Psoas muscle (tissue), 8 donors: Measurements from ENCODE around the gene F5. TPM values are rescaled to one million over a fixed set of nuclear protein-coding genes. Genes with fewer than 3 reads are reported as not detected.
A peak's percentile ranks its signal among the peaks of the same experiment; 100 is the strongest.

Experiments
- ATAC-seq, 4 donors: fragments of 200-7000 bp; cut with Tn5 transposase; one replicate each; pipeline ENCODE4 v1.9.1; 2020; ENCODE audit warnings: moderate library complexity in 3 of 4, mild to moderate bottlenecking in 2 of 4
- DNase-seq, 2 donors: peaks; one replicate each; pipeline ENCODE4 v3.0.0-alpha.2; 2020
- H3K27ac ChIP-seq: fragments of 200-600 bp; one replicate; pipeline ENCODE4 v1.8.0; 2022
- H3K27me3 ChIP-seq, 3 donors: fragments of 200-600 bp in 1 of 3; one replicate each; pipeline versions ENCODE4 v1.6.1 to v1.8.0; 2013 to 2022; ENCODE audit warnings: low read length in 2 of 3, mild to moderate bottlenecking in 2 of 3, moderate library complexity in 1 of 3; ENCODE audit not compliant: insufficient read depth in 3 of 3
- H3K36me3 ChIP-seq, 2 donors: fragments of 200-600 bp in 1 of 2; one replicate each; pipeline versions ENCODE4 v1.6.1 to v1.8.0; 2013 to 2022; ENCODE audit warnings: low read depth in 1 of 2, mild to moderate bottlenecking in 1 of 2, moderate library complexity in 1 of 2; ENCODE audit not compliant: insufficient read depth in 1 of 2
- H3K4me1 ChIP-seq: fragments of 200-600 bp; one replicate; pipeline ENCODE4 v1.8.0; 2022
- H3K4me3 ChIP-seq: fragments of 200-600 bp; one replicate; pipeline ENCODE4 v1.8.0; 2022; ENCODE audit warnings: mild to moderate bottlenecking
- H3K9me3 ChIP-seq: fragments of 200-600 bp; one replicate; pipeline ENCODE4 v1.8.0; 2022
- WGBS, 3 donors: extraction: QIAGEN DNeasy Blood & Tissue Kit; methylation state at CpG; one replicate each; pipeline versions ENCODE4 v1.1.6 to v1.1.7; 2013; 5-methylcytosine and 5-hydroxymethylcytosine counted together
- intact Hi-C, 2 donors: fragments of 100-400 bp; cut with DNase I; formaldehyde crosslinking; loops; one replicate each; pipeline versions ENCODE4 v1.11.0 to v1.14.2; 2022
- polyA plus RNA-seq, 3 donors: library from polyadenylated mRNA; stranded (reverse); fragments of 200-250 nt; gene quantifications; one replicate each; pipeline ENCODE4 v1.2.3, GENCODE V29; 2013
- total RNA-seq, 4 donors: library from RNA; stranded (reverse); fragmentation: NEBNext Ultra II Directional in 2 of 4; extraction: Animal tissue kit (Norgen Biotek cat#: 25700) in 2 of 4; gene quantifications; one replicate each; pipeline versions ENCODE4 v1.2.1 to v1.2.4, GENCODE V29; 2021 to 2023
- TF ChIP-seq, protein P1 (sequence below): fragments of 200-600 bp; IDR thresholded peaks from one replicate; pipeline ENCODE4 v1.8.0; 2022; ENCODE audit warnings: antibody characterized with exemption
- donor health status: healthy with polysubstance abuse.
- donor health status: DM: no; HTN: no; CAD: no; lungs with moderate emphysema.
- donor health status: Bipolar disorder and iron deficiency.
- donor health status: healthy.
- donor health status: DM: yes; HTN: yes; CAD: no.
- donor health status: DM: no; HTN: no; CAD: no.
- donor health status: DM: no; HTN: no; CAD: no.
- donor health status: DM: yes; HTN: yes; CAD: no.

F5 gene
- total and polyA plus RNA-seq, 7 donors = 0.01 to 0.22 (median 0.08) TPM; not detected in 2

DNA sequence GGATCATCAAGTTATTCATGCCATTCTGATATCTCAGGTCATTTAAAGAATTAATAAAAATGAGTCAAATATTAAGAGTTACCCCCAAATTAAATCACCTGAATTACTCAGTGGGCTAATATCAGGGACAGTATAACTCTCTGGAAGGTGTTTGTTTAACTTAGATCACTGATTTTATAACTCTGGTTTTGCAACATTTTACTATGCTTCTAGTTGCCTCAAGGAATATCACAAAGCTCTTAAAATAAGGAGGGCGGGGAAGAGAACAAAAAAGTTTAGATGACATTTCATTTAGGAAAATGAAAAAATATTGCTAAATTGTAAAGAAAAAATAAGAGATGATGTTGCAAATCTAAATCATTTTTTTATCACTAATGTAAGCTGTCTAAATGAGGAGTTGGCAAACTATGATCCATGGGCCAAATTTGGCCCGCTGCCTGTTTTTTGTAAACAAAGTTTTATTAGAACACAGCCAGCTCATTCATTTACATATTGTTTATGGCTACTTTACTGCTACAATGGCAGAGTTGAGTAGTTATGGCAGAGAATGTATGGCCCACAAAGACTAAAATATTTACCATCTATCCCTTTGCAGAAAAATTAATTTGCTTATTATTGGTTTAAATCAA, 68.6 kb downstream of the F5 start:
- 91 to 97% (median 93%) methylated on average over 2 of the region's 2 CpGs for WGBS, 3 donors
- H3K4me3 ChIP-seq = no peak overlapping the region
- DNase-seq (no peak), ATAC-seq (no peak)
- intact Hi-C loops = no loop called here
- TF ChIP-seq, protein P1, sequence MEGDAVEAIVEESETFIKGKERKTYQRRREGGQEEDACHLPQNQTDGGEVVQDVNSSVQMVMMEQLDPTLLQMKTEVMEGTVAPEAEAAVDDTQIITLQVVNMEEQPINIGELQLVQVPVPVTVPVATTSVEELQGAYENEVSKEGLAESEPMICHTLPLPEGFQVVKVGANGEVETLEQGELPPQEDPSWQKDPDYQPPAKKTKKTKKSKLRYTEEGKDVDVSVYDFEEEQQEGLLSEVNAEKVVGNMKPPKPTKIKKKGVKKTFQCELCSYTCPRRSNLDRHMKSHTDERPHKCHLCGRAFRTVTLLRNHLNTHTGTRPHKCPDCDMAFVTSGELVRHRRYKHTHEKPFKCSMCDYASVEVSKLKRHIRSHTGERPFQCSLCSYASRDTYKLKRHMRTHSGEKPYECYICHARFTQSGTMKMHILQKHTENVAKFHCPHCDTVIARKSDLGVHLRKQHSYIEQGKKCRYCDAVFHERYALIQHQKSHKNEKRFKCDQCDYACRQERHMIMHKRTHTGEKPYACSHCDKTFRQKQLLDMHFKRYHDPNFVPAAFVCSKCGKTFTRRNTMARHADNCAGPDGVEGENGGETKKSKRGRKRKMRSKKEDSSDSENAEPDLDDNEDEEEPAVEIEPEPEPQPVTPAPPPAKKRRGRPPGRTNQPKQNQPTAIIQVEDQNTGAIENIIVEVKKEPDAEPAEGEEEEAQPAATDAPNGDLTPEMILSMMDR = no peak
- H3K27me3 ChIP-seq = no peaks in the 10 kb centered on the region
- H3K36me3 ChIP-seq = no peaks in the 10 kb centered on the region
- H3K27ac ChIP-seq = no peak overlapping the region
- no peaks in the 10 kb centered on the region for H3K9me3 ChIP-seq
- no peaks in the 10 kb centered on the region for H3K4me1 ChIP-seq

DNA sequence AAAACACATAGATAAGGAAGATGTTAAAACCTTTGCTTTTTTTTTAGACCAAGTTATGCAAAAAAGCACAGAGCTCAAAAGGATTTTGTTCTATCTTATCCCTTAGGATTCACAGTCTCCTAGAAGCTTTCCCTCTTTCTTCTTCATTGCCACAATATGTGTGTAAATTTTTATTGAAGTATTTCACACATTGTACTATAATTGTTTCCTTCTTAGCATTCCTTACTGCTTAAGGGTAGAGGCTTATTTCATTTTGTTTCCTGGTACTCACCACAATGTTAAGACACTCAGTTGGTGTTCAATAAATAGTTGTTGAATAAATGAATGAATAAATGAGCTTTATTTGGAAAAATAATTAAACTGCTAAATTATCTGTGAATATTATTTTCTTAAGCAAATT, 70.6 kb downstream of the F5 start:
- no peaks in the 10 kb centered on the region for H3K36me3 ChIP-seq
- DNase-seq (no peak), ATAC-seq (no peak)
- intact Hi-C loops = no loop called here
- TF ChIP-seq, protein P1 = no peak
- no peaks in the 10 kb centered on the region for H3K9me3 ChIP-seq
- H3K4me1 ChIP-seq = no peaks in the 10 kb centered on the region
- H3K27me3 ChIP-seq = no peaks in the 10 kb centered on the region
- no peak overlapping the region for H3K4me3 ChIP-seq
- H3K27ac ChIP-seq = no peak overlapping the region

DNA sequence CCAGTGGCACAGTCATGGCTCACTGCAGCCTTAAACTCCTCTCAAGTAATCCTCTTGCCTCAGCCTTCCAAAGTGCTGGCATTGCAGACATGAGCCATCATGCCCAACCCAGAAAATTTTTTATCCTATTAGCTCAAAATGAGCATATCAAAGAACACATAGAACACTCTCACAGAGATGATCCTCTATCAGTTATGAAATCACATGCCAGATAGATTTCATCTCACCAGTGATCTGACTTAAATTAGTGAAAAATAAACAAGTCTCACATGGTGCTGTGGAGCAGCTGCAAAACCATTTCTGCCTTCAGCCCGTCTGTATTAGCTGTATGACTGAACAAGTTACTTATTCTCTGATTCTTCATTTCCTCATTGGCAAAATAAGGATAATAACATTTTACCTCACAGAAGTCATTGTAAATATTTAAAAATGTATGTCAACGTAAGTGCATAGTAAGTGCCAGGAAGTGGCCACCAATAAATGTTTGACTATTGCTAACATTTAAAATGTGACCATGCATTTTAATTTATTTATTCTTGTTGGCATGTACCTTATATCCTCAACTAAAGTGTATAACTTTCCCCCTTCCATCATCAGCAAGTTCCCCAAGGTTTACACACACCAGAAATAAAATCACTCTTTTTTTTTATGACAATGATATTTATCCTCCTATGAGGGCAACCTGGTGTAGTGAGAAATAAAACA, 71.6 kb downstream of the F5 start:
- intact Hi-C loops = no loop called here
- no peak overlapping the region for H3K27ac ChIP-seq
- no peaks in the 10 kb centered on the region for H3K27me3 ChIP-seq

DNA sequence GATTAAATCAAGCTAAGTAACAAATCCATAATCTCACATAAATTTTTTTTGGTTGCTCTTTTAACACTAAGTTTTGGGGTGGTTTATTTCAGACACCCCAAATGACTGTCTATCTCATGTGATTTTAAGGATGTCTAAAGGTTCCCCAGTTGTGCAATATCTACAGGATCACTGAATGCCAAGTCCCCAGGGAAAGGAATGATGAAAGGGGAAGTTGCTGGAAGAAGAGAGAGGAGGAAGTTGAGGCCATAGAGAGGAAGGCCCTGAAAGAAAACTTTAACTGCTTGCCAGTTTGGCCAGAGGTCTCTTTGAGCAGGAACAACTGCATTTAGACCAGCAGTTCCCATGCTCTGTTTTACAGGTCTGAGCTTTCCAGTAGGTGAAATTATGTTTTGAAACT, 73.1 kb downstream of the F5 start:
- Histone ChIP-seq H3K9me3 (no peaks in the 10 kb centered on the region), H3K4me3 (no peak overlapping the region), H3K4me1 (peaks cover 11% of the 10 kb centered on the region), H3K36me3 (no peaks in the 10 kb centered on the region), H3K27me3 (no peaks in the 10 kb centered on the region), H3K27ac (no peak overlapping the region)
- intact Hi-C loops = no loop called here
- DNase-seq = no peak
- TF ChIP-seq, protein P1 = no peak
- ATAC-seq = peak in 1 of 4 donors; percentile 32

More for the DNA sequence above, 71.6 kb downstream of the F5 start:
- Histone ChIP-seq H3K4me1 (no peaks in the 10 kb centered on the region), H3K9me3 (no peaks in the 10 kb centered on the region), H3K36me3 (no peaks in the 10 kb centered on the region), H3K4me3 (no peak overlapping the region)
- no peak for DNase-seq
- TF ChIP-seq, protein P1 = no peak
- WGBS, 3 donors = 49 to 65% (median 49%) methylated on average over 2 of the region's 2 CpGs
- ATAC-seq = no peak
